PFSK-1 (cell line): ENCODE results near the gene HOXD10.

ENCODE experiments used
- FOXP2 ChIP-seq: optimal IDR thresholded peaks from 2 replicates; pipeline ENCODE3; 2011; ENCODE audit warnings: borderline replicate concordance, control low read depth, inconsistent platforms; ENCODE audit not compliant: insufficient read depth; ENCODE audit errors: extremely low read length, extremely low read depth
- POLR2AphosphoS5 ChIP-seq: IDR thresholded peaks from 2 replicates; pipeline ENCODE4 v1.6.1; 2012; ENCODE audit warnings: low read depth, mild to moderate bottlenecking, control low read depth, low read length, moderate library complexity
- SIN3A ChIP-seq: IDR thresholded peaks from 2 replicates; pipeline ENCODE4 v1.6.1; 2012; ENCODE audit warnings: mild to moderate bottlenecking, low read length, moderate library complexity, borderline replicate concordance; ENCODE audit not compliant: insufficient read depth
- TAF1 ChIP-seq: IDR thresholded peaks from 2 replicates; pipeline ENCODE4 v1.6.1; 2012; ENCODE audit warnings: low read length, control low read depth, borderline replicate concordance; ENCODE audit not compliant: insufficient read depth
- TF ChIP-seq, protein P1 (sequence below), 2 experiments: IDR thresholded peaks; 2 replicates each; pipeline versions ENCODE4 v1.6.1 to v1.8.0; 2011 to 2012; ENCODE audit warnings: low read depth in 2 of 2, low read length in 2 of 2, control low read depth in 1 of 2, inconsistent platforms in 1 of 2, mild to moderate bottlenecking in 1 of 2, moderate library complexity in 1 of 2; ENCODE audit not compliant: insufficient read depth in 1 of 2

Gene HOXD10

GRCh38 chr2:176132205-176133171 is 15.9 kb downstream of the HOXD10 start:
- TF ChIP-seq POLR2AphosphoS5: no peak
- TF ChIP-seq, protein P1, sequence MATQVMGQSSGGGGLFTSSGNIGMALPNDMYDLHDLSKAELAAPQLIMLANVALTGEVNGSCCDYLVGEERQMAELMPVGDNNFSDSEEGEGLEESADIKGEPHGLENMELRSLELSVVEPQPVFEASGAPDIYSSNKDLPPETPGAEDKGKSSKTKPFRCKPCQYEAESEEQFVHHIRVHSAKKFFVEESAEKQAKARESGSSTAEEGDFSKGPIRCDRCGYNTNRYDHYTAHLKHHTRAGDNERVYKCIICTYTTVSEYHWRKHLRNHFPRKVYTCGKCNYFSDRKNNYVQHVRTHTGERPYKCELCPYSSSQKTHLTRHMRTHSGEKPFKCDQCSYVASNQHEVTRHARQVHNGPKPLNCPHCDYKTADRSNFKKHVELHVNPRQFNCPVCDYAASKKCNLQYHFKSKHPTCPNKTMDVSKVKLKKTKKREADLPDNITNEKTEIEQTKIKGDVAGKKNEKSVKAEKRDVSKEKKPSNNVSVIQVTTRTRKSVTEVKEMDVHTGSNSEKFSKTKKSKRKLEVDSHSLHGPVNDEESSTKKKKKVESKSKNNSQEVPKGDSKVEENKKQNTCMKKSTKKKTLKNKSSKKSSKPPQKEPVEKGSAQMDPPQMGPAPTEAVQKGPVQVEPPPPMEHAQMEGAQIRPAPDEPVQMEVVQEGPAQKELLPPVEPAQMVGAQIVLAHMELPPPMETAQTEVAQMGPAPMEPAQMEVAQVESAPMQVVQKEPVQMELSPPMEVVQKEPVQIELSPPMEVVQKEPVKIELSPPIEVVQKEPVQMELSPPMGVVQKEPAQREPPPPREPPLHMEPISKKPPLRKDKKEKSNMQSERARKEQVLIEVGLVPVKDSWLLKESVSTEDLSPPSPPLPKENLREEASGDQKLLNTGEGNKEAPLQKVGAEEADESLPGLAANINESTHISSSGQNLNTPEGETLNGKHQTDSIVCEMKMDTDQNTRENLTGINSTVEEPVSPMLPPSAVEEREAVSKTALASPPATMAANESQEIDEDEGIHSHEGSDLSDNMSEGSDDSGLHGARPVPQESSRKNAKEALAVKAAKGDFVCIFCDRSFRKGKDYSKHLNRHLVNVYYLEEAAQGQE (IDR thresholded peaks at IDR 0.05; ENCODE audit: insufficient read depth in 1 of 2, low read depth in 2 of 2, low read length in 2 of 2): no peak
- TF ChIP-seq FOXP2: no peak
- no peak for TF ChIP-seq TAF1
- TF ChIP-seq SIN3A: no peak

- no peak for TF ChIP-seq SIN3A
- TF ChIP-seq FOXP2: no peak
- no peak for TF ChIP-seq TAF1
These were observed 16.8 kb downstream of the HOXD10 start for GRCh38 chr2:176133389-176133788.

GRCh38 chr2:176134035-176134434 is 17.5 kb downstream of the HOXD10 start:
- TF ChIP-seq, protein P1 (IDR thresholded peaks at IDR 0.05; ENCODE audit: insufficient read depth in 1 of 2, low read depth in 2 of 2, low read length in 2 of 2): no peak
- no peak for TF ChIP-seq SIN3A
- no peak for TF ChIP-seq POLR2AphosphoS5

DNA sequence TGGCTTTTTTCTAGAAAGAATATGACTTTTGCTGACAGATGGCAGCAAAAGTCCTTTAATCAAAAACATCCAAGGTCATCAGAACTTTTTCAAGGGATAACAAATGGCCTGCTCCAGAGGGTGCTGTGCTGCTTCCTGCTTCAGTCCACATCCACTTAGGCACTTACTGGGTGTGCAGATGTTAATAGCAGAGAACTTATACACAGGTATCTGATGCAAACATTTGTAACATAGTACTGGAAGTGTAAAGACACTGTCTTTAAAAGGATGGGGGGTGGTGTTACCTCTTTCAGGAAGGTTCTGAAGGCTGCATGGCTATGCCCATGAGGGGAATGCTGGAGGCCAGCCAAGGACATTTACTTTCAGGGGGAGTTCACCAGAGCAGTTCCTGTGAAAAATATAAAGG is 18.5 kb downstream of the HOXD10 start:
- TF ChIP-seq SIN3A (no peak), TAF1 (no peak), POLR2AphosphoS5 (no peak), FOXP2 (no peak)
- TF ChIP-seq, protein P1 (IDR thresholded peaks at IDR 0.05; ENCODE audit: insufficient read depth in 1 of 2, low read depth in 2 of 2, low read length in 2 of 2): no peak

DNA sequence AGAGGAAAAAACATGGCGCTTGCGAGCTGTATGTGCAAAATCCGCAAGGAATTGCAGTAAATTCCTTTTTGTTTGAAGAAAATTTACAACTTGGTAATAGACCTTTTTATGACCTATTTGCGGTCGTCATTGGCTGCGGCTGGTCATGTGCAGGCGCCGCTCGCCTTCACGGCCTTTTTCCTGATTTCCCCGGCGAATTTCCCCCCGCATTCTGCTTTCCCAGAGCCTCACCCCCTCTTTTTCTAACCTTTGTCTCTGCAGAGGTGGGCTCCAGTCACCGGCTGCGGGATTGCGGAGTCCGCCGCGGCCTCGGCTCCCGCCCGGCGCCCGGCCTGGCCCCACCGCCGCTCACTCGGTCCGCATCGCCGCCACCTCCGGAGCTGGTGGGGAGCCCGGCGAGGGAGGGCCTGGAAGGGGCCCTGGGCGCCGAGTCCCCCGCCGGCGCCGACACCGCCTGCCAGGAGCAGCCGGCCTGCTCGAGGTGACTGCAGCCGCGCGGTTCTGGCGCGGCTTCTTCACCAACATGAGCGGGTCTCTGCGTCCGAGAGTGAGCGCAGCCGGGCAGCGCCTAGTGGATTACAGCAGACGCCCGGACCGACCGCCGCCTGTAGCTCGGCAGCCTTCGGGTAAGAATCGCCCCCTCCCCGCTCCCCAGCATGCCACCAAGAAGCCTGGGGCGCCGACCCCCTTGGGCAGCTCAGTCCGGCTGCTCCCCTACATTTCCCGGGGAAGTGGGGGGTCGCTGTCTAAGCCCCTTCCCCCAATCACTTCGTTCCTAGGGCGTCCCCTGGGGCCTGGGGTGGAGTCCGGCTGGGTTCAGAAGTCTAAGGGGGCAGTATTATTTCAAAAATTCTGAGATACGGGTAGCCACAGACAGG is 20.0 kb downstream of the HOXD10 start:
- no peak for TF ChIP-seq FOXP2

DNA sequence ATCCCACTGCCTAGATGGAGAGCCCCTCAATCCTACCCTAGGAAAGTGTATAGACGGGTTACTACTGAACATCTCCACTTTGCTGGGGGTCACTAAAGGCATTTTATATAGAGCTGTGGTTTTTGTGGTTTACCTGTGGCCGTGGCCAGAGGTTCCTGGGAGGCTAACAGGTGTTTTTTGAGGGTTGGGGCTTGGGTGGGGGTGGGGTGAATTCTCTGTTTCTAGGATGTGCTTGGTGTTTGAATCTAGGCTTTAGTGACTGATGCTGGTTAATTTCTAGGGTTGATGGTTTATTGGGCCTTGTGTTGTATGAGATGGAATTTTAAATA is 20.6 kb downstream of the HOXD10 start:
- no peak for TF ChIP-seq POLR2AphosphoS5
- TF ChIP-seq, protein P1 (IDR thresholded peaks at IDR 0.05; ENCODE audit: insufficient read depth in 1 of 2, low read depth in 2 of 2, low read length in 2 of 2): no peak
- no peak for TF ChIP-seq SIN3A
- no peak for TF ChIP-seq FOXP2
- TF ChIP-seq TAF1: no peak
